GM19043 (cell line): ENCODE data around the gene CD1D.
"Not testable (repeated sequence)": the region's sequence is repeated elsewhere in the genome, so short reads cannot be mapped to it uniquely, and the experiment has no call there.

Experiments
- ATAC-seq: cut with Tn5 transposase; IDR thresholded peaks from one replicate; pipeline ENCODE4 v1.9.1; 2021; ENCODE audit warnings: low read depth; ENCODE audit not compliant: unreplicated experiment

The CD1D gene

GRCh38 chr1:158175915-158176314, 4.8 kb upstream of the CD1D start:
- not testable (repeated sequence) for ATAC-seq

GRCh38 chr1:158176399-158176798, 4.3 kb upstream of the CD1D start:
- ATAC-seq = no peak

GRCh38 chr1:158176849-158177699, 3.6 kb upstream of the CD1D start:
- ATAC-seq = not testable (repeated sequence)

GRCh38 chr1:158177700-158178450, 2.8 kb upstream of the CD1D start:
- no peak for ATAC-seq

- peak; percentile 87 for ATAC-seq
Observed at GRCh38 chr1:158179301-158180041, 1.2 kb upstream of the CD1D start.

- no peak for ATAC-seq
Observed at GRCh38 chr1:158181577-158181922, 855 bp downstream of the CD1D start.

GRCh38 chr1:158185770-158186169, 5.1 kb downstream of the CD1D start:
- no peak for ATAC-seq

GRCh38 chr1:158186180-158186579, 5.5 kb downstream of the CD1D start:
- ATAC-seq = no peak

- ATAC-seq = no peak
Observed at GRCh38 chr1:158188611-158189010, 7.9 kb downstream of the CD1D start.

- no peak for ATAC-seq
Observed at GRCh38 chr1:158189624-158190023, 8.9 kb downstream of the CD1D start.

- no peak for ATAC-seq
Observed at GRCh38 chr1:158191299-158191698, 10.6 kb downstream of the CD1D start.

GRCh38 chr1:158196461-158196860, 15.8 kb downstream of the CD1D start:
- no peak for ATAC-seq

- no peak for ATAC-seq
Observed at GRCh38 chr1:158199849-158200248, 19.2 kb downstream of the CD1D start.

- no peak for ATAC-seq
Observed at GRCh38 chr1:158200527-158200926, 19.8 kb downstream of the CD1D start.

- ATAC-seq = no peak
Observed at GRCh38 chr1:158203693-158204457, 23.2 kb downstream of the CD1D start.

- ATAC-seq = no peak
Observed at GRCh38 chr1:158204458-158204827, 23.7 kb downstream of the CD1D start.

- no peak for ATAC-seq
Observed at GRCh38 chr1:158208586-158209116, 28.0 kb downstream of the CD1D start.

GRCh38 chr1:158212320-158212719, 31.6 kb downstream of the CD1D start:
- no peak for ATAC-seq

GRCh38 chr1:158223445-158223844, 42.8 kb downstream of the CD1D start:
- ATAC-seq = not testable (repeated sequence)

- no peak for ATAC-seq
Observed at GRCh38 chr1:158227904-158228623, 47.4 kb downstream of the CD1D start.
